Fibroblast of villous mesenchyme (primary cell): ENCODE data around the gene NAP1L3. TPM values are rescaled to one million over a fixed set of nuclear protein-coding genes. Genes with fewer than 3 reads are reported as not detected.

Experiments
- DNase-seq: peaks from one replicate; pipeline ENCODE4 v3.0.0-alpha.2; 2010; ENCODE audit warnings: low read depth
- H3K4me3 ChIP-seq: 2 replicates; pipeline ENCODE4 v1.5.1; 2011; ENCODE audit warnings: low read depth, mild to moderate bottlenecking, low read length
- CTCF ChIP-seq: IDR thresholded peaks from 2 replicates; pipeline ENCODE4 v1.5.1; 2012; ENCODE audit warnings: low read depth, mild to moderate bottlenecking, low read length; ENCODE audit not compliant: insufficient read depth
- total RNA-seq: library from RNA; depleted of rRNA; stranded (reverse); fragments of >200 nt; gene quantifications from 2 replicates; pipeline ENCODE4 v1.2.3, GENCODE V29; 2012

Gene NAP1L3
- total RNA-seq, 1 donor, result 9.1 TPM

DNA sequence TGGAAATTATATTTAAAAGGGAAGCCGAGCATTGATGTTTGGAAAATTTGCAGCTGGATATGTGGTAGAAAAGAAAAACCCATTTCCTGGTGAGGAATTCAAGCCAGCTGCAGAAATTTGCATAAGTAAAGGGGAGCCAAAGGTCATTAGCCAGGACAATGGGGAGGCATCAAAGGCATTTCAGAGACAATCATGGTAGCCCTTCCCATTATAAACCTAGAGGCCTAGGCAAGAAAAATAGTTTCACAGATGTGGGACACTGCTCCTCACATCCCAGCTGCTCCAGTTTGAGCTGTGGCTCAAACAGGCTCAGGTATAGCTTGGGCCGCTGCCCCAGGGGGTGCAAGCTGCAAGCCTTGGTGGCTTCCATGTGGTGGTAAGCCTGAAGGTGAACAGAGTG, 35.8 kb downstream of the NAP1L3 start:
- no peak for TF ChIP-seq CTCF
- no peak for DNase-seq
- no peak overlapping the region for H3K4me3 ChIP-seq

Other genes with a start within 250 kb of the NAP1L3 start
- gene FAM133A, start 628 bp upstream of the NAP1L3 start, total RNA-seq, result under 0.01 TPM in 1 of 2 replicates, not detected in the other